Fibroblast of gingiva (primary cell): ENCODE measurements around the gene LENG1.
"Not testable (repeated sequence)": the region's sequence is repeated elsewhere in the genome, so short reads cannot be mapped to it uniquely, and the experiment has no call there.

Experiments
- DNase-seq: peaks from one replicate; pipeline ENCODE4 v3.0.0-alpha.2; 2011; ENCODE audit warnings: low read depth

LENG1 gene

DNA sequence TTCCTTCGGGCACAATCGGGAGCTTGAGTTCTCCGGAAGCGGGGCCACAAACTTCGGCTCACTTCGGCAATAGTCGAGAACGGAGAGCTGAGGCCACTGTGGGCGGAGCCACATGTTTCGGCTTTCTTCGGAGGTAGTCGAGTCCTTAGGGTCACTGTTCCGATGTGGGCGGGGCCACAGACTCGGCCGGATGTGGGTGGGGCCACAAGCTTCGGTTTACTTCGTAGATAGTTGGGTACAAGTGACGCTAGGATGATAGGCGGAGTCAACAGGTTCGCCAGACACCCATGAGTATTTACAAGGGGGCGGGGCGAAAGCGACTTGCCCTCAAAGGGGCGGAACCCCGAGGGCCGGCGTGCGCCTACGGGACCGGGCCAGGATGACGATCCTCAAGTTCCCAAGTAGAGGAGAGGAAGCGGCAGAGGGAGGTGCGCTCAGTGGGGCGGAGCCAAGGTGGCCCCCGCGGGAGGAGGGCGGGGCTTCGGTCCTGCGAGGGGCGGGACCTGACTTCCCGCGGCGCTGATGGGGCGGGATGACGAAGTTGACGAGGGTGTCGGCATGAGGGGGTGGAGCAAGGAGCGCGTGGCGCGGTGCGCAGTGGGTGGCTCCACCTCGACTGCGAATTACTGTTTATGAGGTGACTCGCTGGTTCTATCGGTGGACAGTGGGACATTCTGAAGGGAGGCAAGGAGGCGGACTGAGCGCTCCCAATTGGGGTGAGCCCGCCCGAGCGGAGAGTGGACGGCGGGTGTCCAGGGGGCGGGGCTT lies 30.4 kb upstream of the LENG1 start:
- DNase-seq = peak; percentile 100

DNA sequence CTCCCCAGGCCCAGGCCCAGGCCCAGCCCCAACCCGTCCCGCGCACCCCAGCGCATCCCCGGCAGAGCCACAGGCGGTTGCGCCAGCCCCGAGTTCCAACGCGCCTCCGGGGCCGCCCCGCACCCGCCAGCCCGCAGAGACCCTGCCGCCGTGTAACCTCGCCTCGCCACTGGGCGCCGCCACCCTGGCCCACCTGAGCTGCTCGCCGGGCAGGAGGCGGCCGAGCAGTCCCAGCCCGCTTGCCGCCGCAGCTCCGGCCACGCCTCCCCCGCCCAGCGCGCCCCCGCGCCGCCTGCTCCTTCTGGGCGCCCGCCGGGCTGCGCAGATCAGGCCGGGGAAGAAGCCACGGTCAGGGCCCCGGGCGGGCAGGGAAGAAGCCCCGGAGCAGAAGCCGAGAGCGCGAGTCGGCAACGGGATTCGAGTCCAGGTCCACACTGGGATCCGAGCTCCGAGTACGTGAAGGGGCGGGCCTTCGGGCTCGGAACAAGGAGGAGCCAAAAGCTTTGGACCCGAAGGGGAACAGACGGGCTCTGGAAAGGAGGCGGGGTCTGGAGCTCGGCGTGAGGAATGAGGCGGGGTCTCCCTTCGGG lies 29.7 kb upstream of the LENG1 start, which contains the start of gene MBOAT7:
Gene MBOAT7, minus strand, starts transcription at position 436 of the 590 bp plus-strand sequence. CDS start 1,072 bp downstream, outside the sequence.
- DNase-seq = no peak

DNA sequence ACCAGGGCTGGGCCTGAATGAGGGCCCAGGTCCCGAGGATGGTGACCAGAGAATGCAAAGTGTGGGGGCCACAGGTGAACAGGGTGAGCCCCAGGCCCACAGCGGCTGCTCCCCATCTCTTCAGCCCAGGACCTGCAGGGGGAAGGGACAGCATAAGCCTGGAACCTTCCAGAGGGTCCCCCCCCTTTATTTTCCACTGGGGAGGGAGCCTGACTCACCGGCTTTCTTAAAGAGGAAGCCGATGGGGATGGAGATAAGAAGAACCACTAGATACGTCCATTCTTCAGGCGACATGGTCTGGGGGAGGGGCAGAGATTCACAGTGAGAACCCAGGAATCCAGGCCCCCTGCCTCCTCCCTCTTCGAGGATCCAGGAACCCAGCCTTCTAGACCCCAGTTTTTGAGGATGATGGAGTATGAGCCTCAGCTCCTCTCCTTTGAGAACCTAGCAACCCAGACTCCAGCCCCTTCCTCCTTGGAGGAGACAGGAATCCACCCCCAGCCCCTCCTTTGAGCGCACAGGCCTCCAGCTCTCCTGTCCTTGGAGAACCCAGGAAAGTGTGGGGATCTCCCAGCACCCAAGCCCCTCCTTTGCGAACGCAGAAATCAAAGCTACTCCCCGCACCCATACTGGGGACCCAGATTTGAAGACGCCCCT lies 28.8 kb upstream of the LENG1 start:
- no peak for DNase-seq

DNA sequence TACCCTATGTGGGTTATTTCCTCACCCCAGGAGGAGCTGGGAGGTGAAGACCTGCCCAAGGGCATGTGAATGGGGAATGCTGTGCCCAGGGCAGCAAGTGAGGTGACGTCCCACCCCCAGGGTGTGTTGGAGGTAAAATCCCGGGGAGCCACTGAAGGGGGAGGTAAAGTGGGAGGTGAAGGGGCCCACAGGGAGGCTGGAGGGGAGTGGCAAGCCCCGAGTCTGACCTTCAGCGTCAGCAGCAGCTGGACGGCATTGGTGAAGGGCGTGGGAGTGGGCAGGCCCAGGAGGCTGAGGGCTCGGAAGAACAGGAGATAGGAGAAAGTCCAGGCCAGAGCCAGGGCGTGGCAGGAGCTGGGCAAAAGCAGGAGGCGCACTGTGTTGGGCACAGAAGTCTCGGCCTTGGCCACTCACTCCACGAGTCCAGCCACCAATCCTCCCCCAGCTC lies 27.4 kb upstream of the LENG1 start:
- DNase-seq = no peak

DNA sequence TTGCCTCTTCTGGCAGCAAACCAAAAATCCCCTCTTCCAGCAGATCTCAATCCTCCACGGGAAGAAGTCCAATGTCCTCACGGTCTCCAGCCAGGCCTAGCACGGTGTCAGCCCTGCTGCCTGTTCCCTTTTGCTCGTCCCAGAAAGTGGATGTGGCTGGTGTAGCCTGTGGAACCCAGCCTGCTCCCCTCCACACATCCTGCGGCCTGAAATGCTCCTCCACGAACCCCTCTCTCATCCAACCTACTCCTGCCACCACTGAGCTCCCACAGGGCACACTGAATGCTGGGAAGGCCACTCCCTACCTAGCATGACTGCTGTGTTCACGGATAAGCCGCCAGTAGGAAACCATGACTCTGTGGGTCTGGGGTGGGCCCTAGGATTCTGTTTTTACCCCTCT lies 26.8 kb upstream of the LENG1 start:
- no peak for DNase-seq

DNA sequence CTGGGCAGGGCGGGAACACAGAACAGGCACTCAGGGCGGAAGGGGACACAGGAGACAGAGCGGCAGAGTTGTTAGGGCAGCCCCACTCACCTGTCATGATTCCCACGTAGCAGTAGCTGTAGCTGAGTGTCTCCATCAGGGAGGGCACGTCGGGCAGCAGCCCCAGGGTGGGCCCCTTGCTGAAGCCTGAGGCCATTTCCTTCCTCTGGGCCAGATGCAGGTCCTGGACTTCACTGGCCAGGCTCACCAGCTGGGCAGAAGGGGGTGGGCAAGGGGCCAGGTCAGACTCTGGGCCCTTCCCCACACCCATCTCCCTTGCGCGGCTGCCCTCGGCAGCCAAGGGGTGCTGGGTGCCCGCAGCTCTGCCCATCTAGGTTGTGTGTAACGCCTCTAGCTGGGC lies 23.9 kb upstream of the LENG1 start:
- DNase-seq = no peak

DNA sequence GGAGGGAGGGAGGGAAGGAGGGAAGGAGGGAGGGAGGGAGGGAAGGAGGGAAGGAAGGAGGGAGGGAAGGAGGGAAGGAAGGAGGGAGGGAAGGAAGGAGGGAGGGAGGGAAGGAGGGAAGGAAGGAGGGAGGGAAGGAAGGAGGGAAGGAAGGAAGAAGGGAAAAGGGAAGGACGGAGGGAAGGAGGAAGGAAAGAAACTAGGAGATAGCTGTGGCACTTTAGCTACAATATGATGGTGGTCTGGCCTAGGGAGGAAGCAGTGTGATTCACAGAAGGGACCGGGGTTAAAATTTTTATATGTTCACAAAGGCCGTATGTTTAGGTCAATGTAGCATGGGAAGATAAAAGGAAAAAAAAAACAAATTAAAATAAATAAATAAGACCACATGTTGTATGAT lies 22.4 kb upstream of the LENG1 start:
- DNase-seq = not testable (repeated sequence)

DNA sequence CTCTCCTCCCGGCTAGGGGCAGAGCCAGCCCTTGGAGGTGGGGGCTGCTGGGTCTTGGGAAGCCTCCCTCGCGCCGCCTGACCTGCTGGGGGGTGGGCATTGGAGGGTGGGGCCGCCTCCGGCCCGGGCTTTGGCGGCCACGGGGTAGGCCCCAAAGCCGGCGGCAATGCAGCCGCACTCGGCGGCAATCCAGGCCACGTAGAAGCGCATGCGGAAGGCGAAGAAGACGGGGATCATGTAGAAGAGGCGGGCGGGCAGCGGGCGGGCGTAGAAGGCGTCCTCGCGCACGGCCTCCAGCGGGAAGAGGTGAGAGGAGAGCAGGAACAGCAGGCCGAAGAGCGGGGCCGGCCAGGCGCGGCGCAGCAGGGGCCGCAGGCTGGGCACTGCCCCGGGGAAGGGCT lies 21.2 kb upstream of the LENG1 start:
- no peak for DNase-seq

DNA sequence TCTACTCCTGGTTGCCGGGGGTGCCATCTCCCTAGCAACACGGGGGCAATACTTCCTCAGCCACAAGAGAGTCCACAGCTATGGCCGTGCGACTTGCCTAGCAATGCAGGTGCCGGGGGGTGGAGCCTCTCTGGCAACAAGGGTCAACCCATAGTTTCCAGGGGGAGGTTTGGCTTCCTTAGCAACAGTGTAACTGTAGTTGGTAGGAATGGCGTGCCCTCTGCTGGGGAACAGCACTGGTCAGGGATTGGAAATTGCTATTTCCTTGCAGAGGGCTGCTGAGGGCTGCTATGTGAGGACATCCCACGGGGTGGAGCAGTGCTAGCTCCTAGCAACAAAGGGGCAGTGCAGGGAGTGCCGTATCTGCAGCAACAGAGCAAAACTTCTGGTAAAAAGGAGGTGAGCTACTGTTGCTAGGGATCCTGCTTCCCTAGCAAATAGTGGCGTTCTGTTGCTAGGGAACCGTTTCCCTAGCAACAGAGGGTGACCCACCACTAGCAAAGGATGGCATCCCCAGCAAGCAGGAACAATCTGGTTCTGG lies 20.5 kb upstream of the LENG1 start:
- peak; percentile 31 for DNase-seq

DNA sequence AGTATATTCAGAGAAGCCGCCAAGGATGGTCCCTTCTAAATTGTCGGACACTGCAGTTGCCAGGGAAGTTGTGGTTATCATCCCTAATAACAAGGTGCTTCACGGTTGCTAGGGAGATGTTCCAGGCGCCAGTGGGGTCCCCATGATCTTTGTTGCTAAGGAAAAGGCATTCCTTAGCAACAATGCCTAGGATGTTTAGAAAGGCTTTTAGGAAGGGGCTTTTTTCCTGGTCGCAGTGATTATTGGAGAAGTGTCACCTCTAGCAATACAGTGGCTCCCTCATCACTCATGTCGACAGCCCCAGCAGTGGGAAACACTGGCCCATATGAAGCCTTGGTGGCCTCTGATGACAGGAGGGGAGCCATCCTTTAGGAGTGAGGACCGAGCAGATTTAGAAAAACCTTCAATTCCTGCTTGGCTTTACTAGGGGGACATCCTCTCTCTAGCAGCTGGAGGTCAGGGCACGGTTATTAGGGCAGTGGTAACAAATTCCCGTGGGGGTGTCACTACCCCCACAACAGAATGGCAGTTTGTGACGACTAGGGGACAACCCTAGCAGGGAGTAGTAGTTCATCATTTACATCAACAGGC lies 19.8 kb upstream of the LENG1 start:
- no peak for DNase-seq

DNA sequence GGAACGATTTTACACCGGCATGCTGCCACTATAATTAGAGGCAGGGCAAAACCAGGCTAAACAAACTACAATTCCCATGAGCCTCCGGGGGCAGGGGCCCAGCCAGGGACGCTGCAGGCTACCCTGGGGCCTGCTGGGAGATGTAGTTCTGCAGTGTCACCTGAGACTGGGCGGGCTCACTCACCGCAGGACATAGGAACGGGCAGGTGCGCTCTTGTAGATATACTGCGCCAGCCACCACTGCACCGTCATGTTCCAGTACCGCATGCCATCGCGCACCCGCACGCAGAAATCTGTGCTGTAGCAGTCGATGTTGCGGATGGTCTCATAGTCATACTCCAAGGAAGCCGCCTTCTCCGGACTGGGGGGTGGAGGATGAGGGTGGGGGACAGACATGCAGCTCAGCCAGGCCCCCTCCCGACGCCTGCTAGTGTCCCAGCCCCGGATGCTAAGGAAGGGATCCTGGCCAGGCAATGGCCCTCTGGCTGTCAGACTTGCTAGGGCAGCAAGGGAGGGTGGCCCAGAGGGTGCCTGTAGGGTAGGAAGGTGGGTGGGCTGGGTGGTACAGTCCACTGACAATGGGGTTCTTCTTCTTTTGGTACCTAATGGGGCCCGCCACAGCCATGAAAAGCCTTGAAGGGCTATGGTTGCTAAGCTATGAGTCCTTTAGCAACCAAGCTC lies 19.2 kb upstream of the LENG1 start:
- no peak for DNase-seq

DNA sequence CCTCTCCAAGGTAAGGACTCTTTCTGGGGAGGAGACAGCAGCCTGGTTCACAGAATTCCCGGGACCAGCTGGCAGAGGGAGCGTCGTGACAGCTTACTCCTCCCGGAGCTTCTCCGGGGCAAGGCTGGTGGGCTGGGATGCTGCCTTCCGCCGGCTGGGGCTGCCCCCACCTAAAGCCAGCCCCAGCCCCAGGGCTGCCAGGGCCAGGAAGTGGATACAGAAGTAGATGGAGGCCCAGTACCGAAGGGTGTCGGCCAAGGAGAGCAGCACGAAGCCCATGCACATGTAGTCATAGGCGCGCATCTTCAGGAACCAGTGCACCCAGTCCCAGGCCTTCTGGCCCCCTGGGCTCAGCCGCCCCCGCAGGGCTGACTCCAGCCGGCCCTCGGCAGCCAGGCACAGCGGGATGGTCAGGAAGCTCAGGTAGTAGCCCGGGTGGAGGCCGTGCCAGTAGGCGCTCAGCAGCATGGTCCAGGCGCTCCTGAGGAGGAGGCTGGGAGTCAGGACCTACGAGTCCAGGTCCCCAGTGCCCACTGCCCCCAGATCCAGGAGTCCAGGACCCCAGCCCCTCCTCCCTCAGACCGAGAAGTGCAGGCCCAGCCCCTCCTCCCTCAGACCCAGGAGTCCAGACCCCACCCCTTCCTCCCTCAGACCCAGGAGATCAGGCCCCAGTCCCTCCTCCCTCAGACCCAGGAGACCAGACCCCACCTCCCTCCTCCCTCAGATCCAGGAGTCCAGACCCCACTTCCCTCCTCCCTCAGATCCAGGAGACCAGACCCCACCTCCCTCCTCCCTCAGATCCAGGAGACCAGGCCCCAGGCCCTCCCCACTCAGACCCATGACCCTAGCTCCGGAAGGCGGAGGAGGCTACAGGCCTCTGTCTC lies 14.7 kb upstream of the LENG1 start:
- DNase-seq = no peak

DNA sequence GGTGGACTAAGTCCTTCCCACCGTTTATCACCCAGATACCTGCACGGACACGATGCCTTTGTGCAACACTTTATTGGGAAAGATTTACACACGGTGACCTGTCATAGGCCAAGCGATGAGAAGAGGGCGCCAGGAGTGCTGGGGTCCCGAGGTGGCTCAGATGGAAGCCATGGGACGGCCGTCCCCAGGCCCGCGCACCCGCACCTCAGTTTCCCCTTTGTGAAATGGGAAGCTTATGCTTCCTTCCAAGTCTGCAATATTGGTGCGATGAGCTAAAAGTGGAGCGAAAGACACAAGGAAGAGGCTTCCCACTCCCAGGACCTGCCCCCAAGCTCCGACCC lies 13.8 kb upstream of the LENG1 start:
- DNase-seq = no peak

DNA sequence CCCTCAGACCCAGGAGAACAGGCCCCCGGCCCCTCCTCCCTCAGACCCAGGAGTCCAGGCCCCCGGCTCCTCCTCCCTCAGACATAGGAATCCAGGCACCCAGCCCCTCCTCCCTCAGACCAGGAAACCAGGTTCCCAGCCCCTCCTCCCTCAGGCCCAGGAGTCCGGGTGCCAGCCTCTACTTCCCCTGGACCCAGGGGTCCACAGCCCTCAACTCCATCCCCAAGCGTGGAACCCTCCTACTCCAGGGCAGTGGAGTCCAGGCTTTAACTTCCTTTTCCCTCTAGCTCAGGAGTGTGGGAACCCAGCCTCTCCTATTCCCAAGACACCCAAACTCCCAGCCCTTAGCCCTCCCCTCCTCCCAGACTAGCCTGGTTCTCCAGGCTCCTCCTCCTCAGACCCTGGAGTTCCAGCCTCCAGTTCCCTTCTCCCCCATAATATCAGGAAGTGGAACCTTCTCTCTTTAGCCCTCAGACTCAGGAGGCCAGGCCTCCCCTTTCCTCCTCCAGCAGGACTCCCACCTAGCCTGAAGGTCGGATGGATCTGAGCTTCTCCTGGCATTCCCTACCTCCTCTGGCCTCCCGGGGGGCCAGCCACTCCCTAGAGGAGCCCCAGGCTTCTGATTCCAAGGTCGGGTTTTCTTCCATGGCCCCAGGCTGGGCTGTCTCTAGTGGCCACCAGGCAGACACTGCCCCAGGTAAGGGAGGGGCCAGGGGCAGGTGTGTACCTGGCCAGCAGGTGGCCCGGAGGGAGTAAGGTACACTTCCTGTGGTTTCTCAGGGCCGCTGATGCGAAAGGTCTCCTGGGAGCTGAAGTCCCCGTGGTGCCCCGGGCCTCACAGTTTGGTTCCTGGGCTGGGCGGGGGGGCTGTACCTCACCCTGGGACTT lies 13.2 kb upstream of the LENG1 start, which contains the start of gene TMC4:
Gene TMC4, minus strand, starts transcription at position 690 of the 888 bp plus-strand sequence. Its CDS starts 43 bp downstream, at position 647.
- no peak for DNase-seq

DNA sequence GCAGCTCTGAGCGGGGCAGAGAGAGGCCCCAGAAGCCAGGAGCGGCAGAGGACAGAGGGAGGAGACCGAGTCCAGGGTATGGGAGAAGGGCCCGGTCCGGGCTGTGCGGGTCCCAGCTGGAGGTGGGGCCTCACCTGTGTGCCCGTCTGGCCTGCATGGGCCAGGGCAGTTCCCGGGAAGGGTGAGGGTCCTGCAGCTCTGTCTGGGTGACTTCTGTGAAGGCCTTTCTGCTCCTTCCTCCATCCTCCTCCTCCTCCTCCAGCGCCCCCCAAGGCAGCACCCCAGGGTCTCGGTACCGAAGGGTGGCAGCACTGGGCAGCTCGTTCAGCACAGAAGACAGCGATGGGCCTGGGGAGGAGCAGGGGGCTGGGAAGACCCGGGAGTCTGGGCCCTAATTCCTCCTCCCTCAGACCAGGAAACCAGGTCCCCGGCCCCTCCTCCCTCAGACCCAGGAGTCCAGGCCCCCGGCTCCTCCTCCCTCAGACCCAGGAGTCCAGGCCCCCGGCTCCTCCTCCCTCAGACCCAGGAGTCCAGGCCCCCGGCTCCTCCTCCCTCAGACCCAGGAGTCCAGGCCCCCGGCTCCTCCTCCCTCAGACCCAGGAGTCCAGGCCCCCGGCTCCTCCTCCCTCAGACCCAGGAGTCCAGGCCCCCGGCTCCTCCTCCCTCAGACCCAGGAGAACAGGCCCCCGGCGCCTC lies 12.4 kb upstream of the LENG1 start:
- DNase-seq = not testable (repeated sequence)

DNA sequence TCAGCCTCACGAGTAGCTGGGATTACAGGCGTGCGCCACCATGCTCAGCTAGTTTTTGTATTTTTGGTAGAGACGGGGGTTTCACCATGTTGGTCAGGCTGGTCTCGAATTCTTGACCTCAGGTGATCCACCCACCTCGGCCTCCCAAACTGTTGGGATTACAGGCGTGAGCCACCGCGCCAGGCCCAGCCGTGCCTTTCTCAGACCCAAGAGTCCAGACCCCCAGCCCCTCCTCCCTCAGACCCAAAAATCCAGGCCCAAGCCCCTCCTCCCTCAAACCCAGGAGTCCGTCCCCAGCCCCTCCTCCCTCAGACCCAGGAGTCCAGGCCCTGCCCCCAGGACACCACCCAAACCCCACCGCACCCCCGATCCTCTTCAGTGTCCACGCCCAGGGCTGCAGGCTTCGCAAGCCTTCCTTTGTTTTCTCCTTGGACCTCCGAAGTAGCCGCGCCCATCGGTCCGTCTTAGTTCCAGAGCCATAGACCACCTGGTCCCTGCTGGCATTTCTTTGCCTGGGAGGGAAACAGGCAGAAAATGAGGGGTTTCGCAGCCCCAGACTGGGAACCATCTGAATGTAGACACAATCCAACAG lies 9.7 kb upstream of the LENG1 start:
- no peak for DNase-seq

DNA sequence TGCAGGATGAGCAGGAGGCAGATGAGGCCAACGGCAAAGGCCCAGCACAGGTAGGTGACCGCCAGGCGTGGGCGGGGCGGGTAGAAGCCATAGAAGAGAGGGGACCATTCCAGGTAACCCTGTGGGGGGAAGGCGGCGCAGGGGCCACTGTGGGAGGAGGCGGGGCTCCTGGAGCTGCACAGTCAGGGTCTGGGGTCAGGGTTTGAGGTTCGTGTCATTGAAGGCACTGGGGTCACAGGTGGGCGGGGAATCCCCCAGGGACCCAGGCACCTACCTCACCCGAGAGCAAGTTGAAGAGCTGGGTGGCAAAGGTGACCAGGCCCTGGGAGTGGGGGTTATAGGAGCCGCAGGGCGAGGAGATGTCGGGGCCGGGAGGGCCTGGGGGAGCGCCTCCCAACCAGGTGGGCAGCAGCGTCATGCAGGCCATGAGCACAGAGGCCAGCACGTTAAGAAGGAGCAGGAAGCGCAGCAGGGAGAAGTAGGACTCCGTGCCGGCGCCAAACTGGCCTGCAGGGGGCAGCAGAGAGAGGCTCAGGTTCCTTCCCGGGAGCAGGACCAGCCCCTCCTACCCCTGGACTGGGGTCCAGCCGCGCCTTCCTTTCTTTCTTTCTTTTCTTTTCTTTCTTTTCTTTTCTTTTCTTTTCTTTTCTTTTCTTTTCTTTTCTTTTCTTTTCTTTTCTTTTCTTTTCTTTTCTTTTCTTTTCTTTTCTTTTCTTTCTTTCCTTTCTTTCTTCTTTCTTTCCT lies 8.8 kb upstream of the LENG1 start:
- peak; percentile 70 for DNase-seq

DNA sequence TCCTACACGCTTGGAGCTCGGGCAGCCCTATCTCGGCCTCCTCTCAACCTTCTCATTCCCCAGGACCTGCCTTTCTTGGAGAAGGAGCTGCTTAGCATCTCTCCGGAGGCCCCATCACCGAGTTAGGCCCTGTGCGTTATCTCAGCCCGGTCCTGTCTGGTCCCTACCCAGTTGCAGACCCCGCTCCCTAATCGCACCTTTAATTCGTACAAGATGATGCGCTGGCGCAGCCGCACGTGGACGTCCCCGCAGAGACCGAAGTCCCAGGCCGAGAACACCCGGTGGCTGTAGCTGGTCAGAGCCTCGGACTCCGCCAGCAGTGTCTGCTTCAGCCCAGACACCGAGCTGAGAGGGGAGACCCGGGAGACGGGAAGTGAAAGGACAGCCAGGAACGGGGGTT lies 5.7 kb upstream of the LENG1 start:
- DNase-seq = no peak
